HEK293 (cell line): ENCODE results near the gene TBC1D14.

Source experiments
- GLIS1 ChIP-seq: fragments of 450-650 bp; formaldehyde crosslinking; IDR thresholded peaks from 2 replicates; pipeline ENCODE4 v1.5.1; 2016; ENCODE audit warnings: missing biosample characterization, missing genetic modification characterization
- INSM2 ChIP-seq: fragments of 450-650 bp; formaldehyde crosslinking; IDR thresholded peaks from 2 replicates; pipeline ENCODE4 v1.5.1; 2016; ENCODE audit warnings: missing biosample characterization, missing genetic modification characterization
- MYNN ChIP-seq: fragments of 450-650 bp; formaldehyde crosslinking; IDR thresholded peaks from 2 replicates; pipeline ENCODE4 v1.5.1; 2016; ENCODE audit warnings: missing biosample characterization, missing genetic modification characterization, borderline replicate concordance
- RBAK ChIP-seq: fragments of 450-650 bp; formaldehyde crosslinking; IDR thresholded peaks from 2 replicates; pipeline ENCODE4 v1.5.1; 2016; ENCODE audit warnings: missing biosample characterization, missing genetic modification characterization
- SCRT2 ChIP-seq: fragments of 450-650 bp; formaldehyde crosslinking; IDR thresholded peaks from 2 replicates; pipeline ENCODE4 v1.5.1; 2016; ENCODE audit warnings: missing biosample characterization, missing genetic modification characterization
- ZBTB17 ChIP-seq: fragments of 450-650 bp; formaldehyde crosslinking; IDR thresholded peaks from 2 replicates; pipeline ENCODE4 v1.5.1; 2016; ENCODE audit warnings: missing biosample characterization, missing genetic modification characterization
- ZBTB7A ChIP-seq: fragments of 450-650 bp; formaldehyde crosslinking; IDR thresholded peaks from 2 replicates; pipeline ENCODE4 v1.5.1; 2016; ENCODE audit warnings: low read depth, missing biosample characterization, missing genetic modification characterization
- ZBTB8A ChIP-seq: fragments of 450-650 bp; formaldehyde crosslinking; IDR thresholded peaks from 2 replicates; pipeline ENCODE4 v1.5.1; 2016; ENCODE audit warnings: missing biosample characterization, missing genetic modification characterization
- ZEB2 ChIP-seq: fragments of 450-650 bp; formaldehyde crosslinking; IDR thresholded peaks from 2 replicates; pipeline ENCODE4 v1.5.1; 2016; ENCODE audit warnings: missing biosample characterization, missing genetic modification characterization
- ZNF488 ChIP-seq: fragments of 450-650 bp; formaldehyde crosslinking; IDR thresholded peaks from 2 replicates; pipeline ENCODE4 v1.5.1; 2016; ENCODE audit warnings: missing biosample characterization, missing genetic modification characterization
- ZNF513 ChIP-seq: fragments of 450-650 bp; IDR thresholded peaks from 2 replicates; pipeline ENCODE4 v1.5.1; 2018; ENCODE audit warnings: missing biosample characterization, missing genetic modification characterization
- ZNF529 ChIP-seq: fragments of 450-650 bp; formaldehyde crosslinking; IDR thresholded peaks from 2 replicates; pipeline ENCODE4 v1.5.1; 2017; ENCODE audit warnings: missing genetic modification characterization, missing biosample characterization; ENCODE audit not compliant: insufficient replicate concordance
- ZNF580 ChIP-seq: fragments of 450-650 bp; formaldehyde crosslinking; IDR thresholded peaks from 2 replicates; pipeline ENCODE4 v1.5.1; 2016; ENCODE audit warnings: missing biosample characterization, missing genetic modification characterization
- ZNF645 ChIP-seq: fragments of 450-650 bp; formaldehyde crosslinking; IDR thresholded peaks from 2 replicates; pipeline ENCODE4; 2016; ENCODE audit warnings: missing biosample characterization, missing genetic modification characterization
- TF ChIP-seq, protein P1 (sequence below): fragments of 450-650 bp; formaldehyde crosslinking; IDR thresholded peaks from 2 replicates; pipeline ENCODE4 v1.5.1; 2016; ENCODE audit warnings: missing biosample characterization, missing genetic modification characterization, borderline replicate concordance
- TF ChIP-seq, protein P2 (sequence below): fragments of 450-650 bp; formaldehyde crosslinking; IDR thresholded peaks from 2 replicates; pipeline ENCODE4 v1.5.1; 2017; ENCODE audit warnings: missing biosample characterization, missing genetic modification characterization

Gene TBC1D14

GRCh38 chr4:6986781-6987587, 77.4 kb downstream of the TBC1D14 start (continued):
- TF ChIP-seq, protein P1, sequence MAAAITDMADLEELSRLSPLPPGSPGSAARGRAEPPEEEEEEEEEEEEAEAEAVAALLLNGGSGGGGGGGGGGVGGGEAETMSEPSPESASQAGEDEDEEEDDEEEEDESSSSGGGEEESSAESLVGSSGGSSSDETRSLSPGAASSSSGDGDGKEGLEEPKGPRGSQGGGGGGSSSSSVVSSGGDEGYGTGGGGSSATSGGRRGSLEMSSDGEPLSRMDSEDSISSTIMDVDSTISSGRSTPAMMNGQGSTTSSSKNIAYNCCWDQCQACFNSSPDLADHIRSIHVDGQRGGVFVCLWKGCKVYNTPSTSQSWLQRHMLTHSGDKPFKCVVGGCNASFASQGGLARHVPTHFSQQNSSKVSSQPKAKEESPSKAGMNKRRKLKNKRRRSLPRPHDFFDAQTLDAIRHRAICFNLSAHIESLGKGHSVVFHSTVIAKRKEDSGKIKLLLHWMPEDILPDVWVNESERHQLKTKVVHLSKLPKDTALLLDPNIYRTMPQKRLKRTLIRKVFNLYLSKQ (tag by site-specific recombination), result no peak
- TF ChIP-seq SCRT2 (tag by site-specific recombination) (peak; percentile 91), ZEB2 (peak; percentile 22; the same call in 1 of the 2 replicates), GLIS1 (tag by site-specific recombination) (peak; percentile 30; the same call in 1 of the 2 replicates), ZBTB8A (tag by site-specific recombination) (0 out of 2 replicates have a peak, but pooled peaks have one; percentile 21), ZBTB7A (tag by site-specific recombination) (no peak), ZBTB17 (peak; percentile 72; the same call in 1 of the 2 replicates), INSM2 (tag by site-specific recombination) (peak; percentile 15; the same call in 1 of the 2 replicates), ZNF580 (tag by site-specific recombination) (peak; percentile 39; the same call in 1 of the 2 replicates), MYNN (tag by site-specific recombination) (no peak), ZNF513 (no peak), ZNF645 (tag by site-specific recombination) (no peak), RBAK (tag by site-specific recombination) (no peak), ZNF529 (tag by site-specific recombination) (no peak), ZNF488 (tag by site-specific recombination) (no peak)
- TF ChIP-seq, protein P2, sequence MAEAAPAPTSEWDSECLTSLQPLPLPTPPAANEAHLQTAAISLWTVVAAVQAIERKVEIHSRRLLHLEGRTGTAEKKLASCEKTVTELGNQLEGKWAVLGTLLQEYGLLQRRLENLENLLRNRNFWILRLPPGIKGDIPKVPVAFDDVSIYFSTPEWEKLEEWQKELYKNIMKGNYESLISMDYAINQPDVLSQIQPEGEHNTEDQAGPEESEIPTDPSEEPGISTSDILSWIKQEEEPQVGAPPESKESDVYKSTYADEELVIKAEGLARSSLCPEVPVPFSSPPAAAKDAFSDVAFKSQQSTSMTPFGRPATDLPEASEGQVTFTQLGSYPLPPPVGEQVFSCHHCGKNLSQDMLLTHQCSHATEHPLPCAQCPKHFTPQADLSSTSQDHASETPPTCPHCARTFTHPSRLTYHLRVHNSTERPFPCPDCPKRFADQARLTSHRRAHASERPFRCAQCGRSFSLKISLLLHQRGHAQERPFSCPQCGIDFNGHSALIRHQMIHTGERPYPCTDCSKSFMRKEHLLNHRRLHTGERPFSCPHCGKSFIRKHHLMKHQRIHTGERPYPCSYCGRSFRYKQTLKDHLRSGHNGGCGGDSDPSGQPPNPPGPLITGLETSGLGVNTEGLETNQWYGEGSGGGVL (tag by site-specific recombination), result peak; percentile 27; the same call in 1 of the 2 replicates
